ENCODE results near the gene ERH.

GRCh38 chr14:69350892-69351291 is 47.2 kb downstream of the ERH start:
- TF ChIP-seq CREB1 (IDR thresholded peaks at IDR 0.05; ENCODE audit: low read depth) (no peak), NFIC (IDR thresholded peaks at IDR 0.05) (no peak), TCF12 (IDR thresholded peaks at IDR 0.05; ENCODE audit: low read depth) (no peak), EP300 (IDR thresholded peaks at IDR 0.05; ENCODE audit: borderline replicate concordance) (no peak), REST (IDR thresholded peaks at IDR 0.05; ENCODE audit: low read depth) (no peak), EGR1 (IDR thresholded peaks at IDR 0.05) (no peak), RAD21 (IDR thresholded peaks at IDR 0.05; ENCODE audit: low read depth) (no peak)
